Amniotic stem cell (primary cell): ENCODE results near the gene APP.

Experiments used
- DNase-seq: peaks from one replicate; lab custom pipeline; 2025; lab: John Stamatoyannopoulos, UW

The APP gene

DNA sequence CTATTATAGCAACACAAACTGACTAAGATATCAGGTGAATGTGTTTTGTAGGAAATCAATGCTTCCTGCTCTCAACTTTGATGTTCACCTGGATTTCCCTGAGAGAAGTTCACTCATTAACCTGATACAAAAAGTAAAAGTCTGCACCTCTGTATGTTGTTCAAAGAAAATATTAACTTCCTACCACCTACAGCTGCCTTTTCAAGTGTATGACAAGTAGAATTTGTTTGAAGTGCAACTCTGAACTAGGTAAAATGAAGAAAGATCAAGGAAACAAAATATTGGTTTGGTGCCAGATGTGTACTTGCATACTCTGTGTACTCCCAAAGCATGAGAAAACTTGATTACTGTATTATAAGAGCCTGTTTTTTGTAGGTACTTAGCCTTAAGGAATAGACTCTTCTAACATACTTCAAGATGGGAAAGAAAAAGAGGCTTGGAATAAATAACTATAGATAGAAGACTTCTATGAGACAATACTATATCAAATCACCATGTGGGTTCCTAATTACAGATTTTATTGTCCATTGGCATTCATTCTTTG, 193.4 kb downstream of the APP start:
- DNase-seq: no peak

DNA sequence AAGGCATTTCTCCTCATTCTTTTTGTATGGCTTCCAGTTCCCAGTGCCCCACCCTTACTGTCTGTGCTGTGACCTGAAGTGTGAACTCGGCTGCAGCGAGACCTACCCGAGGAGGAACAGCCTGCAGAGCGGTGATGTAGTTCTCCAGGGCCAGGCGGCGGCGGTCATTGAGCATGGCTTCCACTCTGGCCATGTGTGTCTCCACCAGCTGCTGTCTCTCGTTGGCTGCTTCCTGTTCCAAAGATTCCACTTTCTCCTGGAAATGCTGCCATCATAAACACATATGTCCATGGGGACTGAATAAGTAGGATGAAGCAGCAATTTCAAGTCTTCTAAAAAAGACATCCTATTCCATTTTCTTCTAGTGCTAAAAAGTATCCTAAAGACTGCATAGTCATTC, 195.6 kb downstream of the APP start:
- DNase-seq: no peak

DNA sequence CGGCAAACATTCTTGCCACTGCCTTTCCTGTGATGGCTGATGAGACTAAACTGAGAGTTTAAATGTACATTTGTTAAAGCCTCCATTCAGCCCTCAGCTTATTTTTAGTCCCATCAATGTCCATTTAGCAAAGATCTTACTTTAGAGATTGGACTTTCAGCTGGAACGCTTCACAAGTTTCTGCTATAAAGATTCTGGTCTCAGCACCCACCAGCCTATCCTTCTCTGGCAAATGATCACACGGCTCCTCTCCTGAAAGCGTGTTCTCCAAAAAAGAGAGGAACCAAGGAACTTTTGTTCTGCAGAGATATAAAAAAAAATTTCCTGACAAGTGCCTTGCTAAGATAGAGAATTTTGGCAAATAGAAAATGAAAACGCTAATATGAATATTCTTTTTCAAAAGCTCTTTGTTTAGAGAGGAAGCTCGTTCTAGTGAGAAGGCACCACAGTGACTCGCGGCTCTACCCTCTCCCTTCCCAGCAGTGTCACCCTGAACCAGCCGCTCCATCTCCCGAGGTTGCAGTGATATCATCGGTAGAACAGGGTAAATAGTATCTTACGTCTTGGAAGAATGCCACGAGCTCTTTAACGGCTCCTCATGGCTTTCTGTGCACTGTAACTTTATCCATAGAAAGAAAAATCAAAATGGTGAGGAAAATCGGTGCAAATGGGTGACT, 200.2 kb downstream of the APP start:
- no peak for DNase-seq

GRCh38 chr21:25967901-25968438, 202.6 kb downstream of the APP start:
- no peak for DNase-seq

GRCh38 chr21:25967181-25967900, 203.2 kb downstream of the APP start:
- DNase-seq: no peak

GRCh38 chr21:25965951-25966707, 204.4 kb downstream of the APP start:
- DNase-seq: no peak

DNA sequence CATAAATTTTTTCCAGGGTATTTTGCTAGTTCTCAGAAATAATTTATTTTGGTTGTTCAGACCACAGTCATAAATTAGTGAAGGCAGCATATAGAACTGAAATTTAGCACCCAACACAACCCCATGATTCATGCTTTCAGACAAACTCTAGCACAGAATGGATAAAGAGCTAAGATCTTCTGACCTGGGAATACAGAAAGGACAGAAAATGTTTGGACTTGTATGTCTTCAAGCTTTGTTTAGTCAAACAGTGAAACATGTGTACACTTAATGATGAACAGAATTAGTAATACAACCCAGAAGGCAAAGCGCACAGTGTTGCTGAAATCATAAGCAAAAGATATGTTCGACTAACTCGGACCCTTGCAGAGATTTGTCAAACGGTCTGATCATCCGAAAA, 205.6 kb downstream of the APP start:
- no peak for DNase-seq

DNA sequence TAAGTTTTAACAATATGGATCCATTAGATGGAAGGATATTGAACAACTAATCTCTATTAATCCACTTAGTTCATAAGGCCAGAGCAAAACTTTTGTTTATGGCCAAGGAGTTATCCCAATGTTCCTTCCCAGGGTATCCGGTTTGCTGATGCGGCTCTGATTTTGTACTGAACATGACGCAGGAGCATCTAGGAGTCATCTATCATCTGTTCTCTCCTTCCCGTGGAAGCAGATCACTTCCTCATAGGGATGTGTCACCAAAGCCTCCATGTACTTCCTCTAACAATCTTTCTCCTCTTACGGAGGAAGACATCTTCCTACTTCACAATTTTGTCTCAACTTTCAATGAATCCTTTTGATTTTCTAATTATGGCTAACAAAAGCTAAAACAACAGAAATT, 206.6 kb downstream of the APP start:
- no peak for DNase-seq

- no peak for DNase-seq
Observed at GRCh38 chr21:25963181-25963580, 207.4 kb downstream of the APP start.

DNA sequence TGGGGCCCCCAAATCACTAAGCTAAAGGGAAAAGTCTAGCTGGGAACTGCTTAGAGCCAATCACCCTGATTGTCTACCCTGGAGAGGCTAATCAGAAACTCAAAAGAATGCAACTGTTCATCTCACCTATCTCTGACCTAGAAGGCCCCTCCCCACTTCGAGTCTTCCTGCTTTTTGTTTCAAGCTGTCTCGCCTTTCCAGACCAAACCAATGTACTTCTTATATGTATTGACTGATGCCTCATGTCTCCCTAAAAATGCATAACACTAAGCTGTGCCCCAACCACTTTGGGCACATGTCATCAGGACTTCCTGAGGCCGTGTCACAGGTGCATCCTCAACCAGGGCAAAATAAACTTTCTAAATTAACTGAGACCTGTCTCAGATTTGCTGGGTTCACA, 209.5 kb downstream of the APP start:
- DNase-seq: no peak

- DNase-seq: no peak
Observed at GRCh38 chr21:25960402-25960801, 210.2 kb downstream of the APP start.

DNA sequence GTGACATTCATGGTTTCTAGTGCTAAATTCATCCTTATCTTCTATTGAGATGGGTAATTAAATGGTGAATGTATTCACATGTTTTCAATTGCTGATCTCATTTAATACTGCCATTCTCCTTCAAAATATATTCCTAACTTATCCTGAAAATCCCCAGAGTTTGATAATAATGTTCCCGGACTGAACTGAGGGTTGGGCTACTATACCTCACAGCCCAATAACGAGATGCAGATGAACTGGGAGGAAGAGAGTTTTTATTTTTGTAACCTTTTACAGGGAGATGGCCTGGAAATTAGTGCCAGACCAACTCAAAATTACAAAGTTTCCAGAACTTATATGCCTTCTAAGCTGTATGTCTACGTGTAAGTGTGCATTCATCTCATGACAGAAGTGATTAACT, 210.8 kb downstream of the APP start:
- DNase-seq: no peak

DNA sequence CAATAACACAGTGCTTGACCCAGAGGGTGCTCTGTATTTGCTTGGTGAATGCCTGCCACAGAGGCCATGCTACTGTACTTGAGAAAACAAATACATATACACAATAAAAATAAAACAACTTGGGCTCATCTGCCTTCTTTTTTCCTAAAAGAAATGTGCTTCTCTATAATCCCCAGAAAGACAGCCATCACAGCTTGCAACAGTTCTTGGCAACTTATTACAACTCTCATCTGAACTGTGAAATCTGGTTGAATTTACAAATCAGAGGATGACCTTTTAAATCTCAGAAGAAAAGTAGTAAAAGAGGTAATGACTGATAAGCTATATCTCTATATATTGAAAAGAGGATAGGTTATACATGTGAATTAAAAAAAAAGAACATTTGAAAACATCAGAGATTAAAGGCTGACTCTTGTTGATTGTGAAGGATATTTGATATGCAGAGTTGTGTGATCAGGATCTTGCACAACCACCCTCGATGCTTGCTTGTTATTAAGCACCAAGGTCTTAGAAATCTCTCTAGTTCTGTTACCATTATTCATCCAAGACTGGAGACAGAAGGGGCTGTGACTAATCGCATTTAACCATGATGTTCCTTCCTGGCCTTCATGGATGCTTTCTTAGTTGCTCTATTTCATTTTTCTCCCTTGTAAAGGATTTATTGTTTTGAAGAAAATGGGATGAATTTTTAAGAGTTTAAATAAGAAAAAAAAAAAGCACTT, 213.4 kb downstream of the APP start:
- peak; percentile 3 for DNase-seq

DNA sequence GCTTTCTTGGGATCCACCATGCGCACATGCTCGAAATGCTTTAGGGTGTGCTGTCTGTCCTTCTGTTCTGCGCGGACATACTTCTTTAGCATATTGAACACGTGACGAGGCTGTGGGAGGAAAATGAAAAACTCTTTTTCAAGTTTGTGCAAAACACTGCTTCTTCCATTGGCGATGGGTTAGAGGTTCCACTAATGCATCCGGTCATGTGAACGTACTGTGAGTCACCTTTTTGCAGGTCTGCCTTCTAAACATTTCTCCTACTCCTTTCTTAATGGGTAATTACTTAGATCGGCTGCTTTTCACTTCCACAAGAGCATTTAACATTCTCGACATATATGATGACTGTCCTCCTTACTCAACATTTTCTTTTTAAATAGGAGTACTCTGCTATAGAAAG, 214.9 kb downstream of the APP start:
- no peak for DNase-seq

DNA sequence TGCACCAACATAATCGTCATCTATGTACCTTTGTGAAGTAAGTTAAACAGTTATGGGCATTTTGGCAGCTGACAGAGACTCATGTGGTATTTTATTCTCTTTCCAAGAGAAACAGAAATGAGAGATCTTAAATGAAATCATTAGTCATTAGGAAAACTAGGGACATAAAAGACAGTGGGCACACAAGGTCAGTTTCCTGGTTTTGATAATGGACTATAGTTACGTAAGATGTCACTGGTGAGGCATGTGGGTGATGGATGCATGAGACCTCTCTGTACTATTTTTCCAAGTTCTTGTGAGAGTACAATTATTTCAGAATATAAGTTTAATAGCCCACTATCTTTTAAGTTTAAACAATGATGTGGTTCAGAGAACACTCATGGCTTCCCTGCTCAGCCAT, 216.9 kb downstream of the APP start:
- DNase-seq: no peak

DNA sequence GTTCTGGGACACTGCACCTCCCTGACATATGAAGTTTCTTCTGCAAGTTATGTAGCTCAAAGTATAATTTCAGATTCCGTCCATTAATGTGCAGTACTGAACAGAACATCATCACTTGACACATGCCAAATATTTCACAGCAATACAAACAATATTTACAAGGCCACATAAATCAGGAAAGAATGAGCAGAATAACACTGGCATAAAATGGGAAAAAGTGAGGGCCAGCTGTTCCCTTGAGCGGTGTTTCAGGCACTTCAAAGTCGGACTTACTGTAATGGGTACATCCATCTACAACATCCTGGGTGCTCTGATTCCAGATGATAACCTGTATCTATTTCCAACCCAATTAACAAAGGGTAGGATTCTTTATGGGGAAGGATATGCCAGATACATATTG, 217.4 kb downstream of the APP start:
- no peak for DNase-seq

- no peak for DNase-seq
Observed at GRCh38 chr21:25952306-25952705, 218.3 kb downstream of the APP start.

- DNase-seq: no peak
Observed at GRCh38 chr21:25949701-25950100, 220.9 kb downstream of the APP start.

DNA sequence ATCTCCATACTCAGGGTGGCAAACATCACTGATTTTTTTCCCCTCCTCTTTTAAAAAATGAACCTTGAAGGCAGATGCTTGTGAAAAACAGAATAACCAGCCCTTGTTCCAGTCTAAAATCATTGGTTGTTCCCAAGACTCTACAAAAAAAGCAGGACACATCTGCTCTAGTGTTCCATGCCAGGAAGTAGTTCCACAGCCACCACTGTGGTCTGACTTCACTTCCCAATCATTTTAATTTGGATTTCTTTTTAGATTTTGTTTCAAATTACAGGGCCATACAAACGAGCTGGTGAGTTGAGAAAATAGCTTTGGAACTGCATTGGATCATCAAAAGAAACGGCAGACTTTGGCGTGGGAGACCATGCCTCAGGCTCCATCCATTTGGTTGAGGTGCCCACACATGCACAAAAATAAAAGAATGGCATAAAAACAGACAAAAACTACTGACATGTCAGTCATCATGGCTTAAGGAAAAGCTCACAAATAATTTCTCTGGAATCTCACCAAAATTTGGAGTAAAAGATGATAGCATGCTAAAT, 225.8 kb downstream of the APP start:
- no peak for DNase-seq

- no peak for DNase-seq
Observed at GRCh38 chr21:25944082-25944481, 226.5 kb downstream of the APP start.

- no peak for DNase-seq
Observed at GRCh38 chr21:25942135-25942534, 228.4 kb downstream of the APP start.

DNA sequence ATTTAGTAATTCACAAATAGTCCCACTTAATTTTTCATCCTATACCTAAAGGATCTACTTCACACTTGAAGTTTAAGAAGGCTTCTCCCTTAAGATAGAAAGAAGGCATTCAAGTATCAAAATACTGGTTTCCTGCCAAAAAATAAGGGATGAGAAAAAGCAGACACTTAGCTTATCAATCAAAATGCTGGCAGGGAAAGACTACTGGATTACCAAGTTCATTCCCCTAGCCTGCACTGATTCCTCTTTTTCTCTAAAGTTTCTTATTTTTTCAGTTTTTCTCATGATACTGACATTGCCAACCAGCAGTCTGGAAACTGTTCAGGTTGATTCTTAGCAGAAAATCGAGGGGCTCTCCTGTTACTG, 231.2 kb downstream of the APP start:
- no peak for DNase-seq
